ENCODE data around the gene FOXRED2. TPM values are rescaled to one million over a fixed set of nuclear protein-coding genes. Genes with fewer than 3 reads are reported as not detected.

The FOXRED2 gene
- total and polyA plus RNA-seq, 2 of the 8 experiments (the other 6 are each of a cell fraction or from before 2014, with no cell fraction given) = 11.5 to 27.8 TPM

GRCh38 chr22:36470162-36470993 is 36.5 kb downstream of the FOXRED2 start (continued):
- no peak for TF ChIP-seq CHD7 (IDR thresholded peaks at IDR 0.05; ENCODE audit: insufficient replicate concordance, low read length)
- no peak for TF ChIP-seq TAF1 (IDR thresholded peaks at IDR 0.05; ENCODE audit: low read depth, low read length)
- no peak for TF ChIP-seq MAFK (IDR thresholded peaks at IDR 0.05; ENCODE audit: low read depth, low read length)
- no peak for TF ChIP-seq EZH2 (IDR thresholded peaks at IDR 0.05; ENCODE audit: low read depth, low read length, severe bottlenecking)
- no peak for TF ChIP-seq TCF12 (IDR thresholded peaks at IDR 0.05; ENCODE audit: low read depth, low read length)
- no peak for TF ChIP-seq CBX5 (IDR thresholded peaks at IDR 0.05; ENCODE audit: low read depth, low read length)
- 0 out of 2 replicates have a peak, but pooled peaks have one; percentile 31 for TF ChIP-seq JUND (IDR thresholded peaks at IDR 0.05; ENCODE audit: low read length)
- TF ChIP-seq HDAC6 (IDR thresholded peaks at IDR 0.05; ENCODE audit: low read depth, low read length) = no peak
- no peak for TF ChIP-seq JUN (IDR thresholded peaks at IDR 0.05; ENCODE audit: low read depth, low read length)
- TF ChIP-seq BRCA1 (IDR thresholded peaks at IDR 0.05; ENCODE audit: low read depth, low read length) = no peak
- TF ChIP-seq CHD1 (IDR thresholded peaks at IDR 0.05; ENCODE audit: low read depth, low read length) = no peak
